Ovary (tissue), 3 donors: Measurements from ENCODE around the gene CTBS.

Experiments
- CTCF ChIP-seq, 3 donors: fragments of 450-650 bp in 2 of 3; fragments of 200-600 bp in 1 of 3; IDR thresholded peaks; one replicate each; pipeline versions ENCODE4 v1.5.1 to v1.8.0; 2016 to 2022; ENCODE audit warnings: antibody characterized with exemption in 3 of 3, mild to moderate bottlenecking in 1 of 3
- EP300 ChIP-seq: sonication (generic); formaldehyde crosslinking; IDR thresholded peaks from one replicate; pipeline ENCODE4 v1.6.1; 2017; ENCODE audit warnings: antibody characterized with exemption
- donor health status: DM: no; HTN: no; CAD: no.

GRCh38 chr1:84613887-84614286, 39.6 kb upstream of the CTBS start:
- TF ChIP-seq CTCF (IDR thresholded peaks at IDR 0.05) (no peak), EP300 (no peak)
